ENCODE measurements around the gene HSD17B12. TPM values are rescaled to one million over a fixed set of nuclear protein-coding genes. Genes with fewer than 3 reads are reported as not detected.

The HSD17B12 gene
- total and polyA plus RNA-seq, 11 donors = 40.5 to 114 (median 70.0) TPM

DNA sequence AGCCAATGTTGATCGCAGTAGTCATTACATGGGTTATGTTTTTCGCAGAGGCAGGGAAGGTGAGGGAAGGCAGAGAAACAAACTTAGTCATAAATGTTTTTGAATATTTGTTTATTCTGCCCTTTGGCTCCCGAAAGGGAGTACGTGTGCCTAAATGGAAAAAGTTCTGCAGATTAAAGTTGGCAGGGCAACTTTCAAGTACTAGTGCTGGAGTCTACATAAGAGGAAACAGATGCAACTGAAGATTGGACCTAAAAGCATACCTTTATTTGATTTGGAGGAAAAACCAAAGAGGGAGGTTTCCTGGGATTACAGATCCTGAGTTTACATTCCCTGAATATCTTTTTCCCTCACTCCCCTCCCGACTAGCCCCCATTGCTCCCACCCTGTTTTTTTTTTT is 5.7 kb downstream of the HSD17B12 start:
- Histone ChIP-seq H3K9me3 (no peaks in the 10 kb centered on the region), H3K4me3 (peak overlapping the region in 1 of 12 donors; percentile 8), H3K27ac (peak overlapping the region; percentile 35 to 87 (median 77)), H3K4me1 (peaks cover 3 to 79% (median 50%) of the 10 kb centered on the region in 12 donors), H3K27me3 (no peaks in the 10 kb centered on the region), H3K36me3 (peaks cover 0 to 23% (median 0%) of the 10 kb centered on the region in 9 donors)
- intact Hi-C loops (cut with DNase I) = loop anchor here in 4 of 10 donors (5.0 to 10.0 kb wide), 3 partner anchors 36 to 111 kb away; no protein-coding TSS in a partner anchor
- TF ChIP-seq POLR2A (IDR thresholded peaks at IDR 0.05) = no peak
- TF ChIP-seq, protein P1, sequence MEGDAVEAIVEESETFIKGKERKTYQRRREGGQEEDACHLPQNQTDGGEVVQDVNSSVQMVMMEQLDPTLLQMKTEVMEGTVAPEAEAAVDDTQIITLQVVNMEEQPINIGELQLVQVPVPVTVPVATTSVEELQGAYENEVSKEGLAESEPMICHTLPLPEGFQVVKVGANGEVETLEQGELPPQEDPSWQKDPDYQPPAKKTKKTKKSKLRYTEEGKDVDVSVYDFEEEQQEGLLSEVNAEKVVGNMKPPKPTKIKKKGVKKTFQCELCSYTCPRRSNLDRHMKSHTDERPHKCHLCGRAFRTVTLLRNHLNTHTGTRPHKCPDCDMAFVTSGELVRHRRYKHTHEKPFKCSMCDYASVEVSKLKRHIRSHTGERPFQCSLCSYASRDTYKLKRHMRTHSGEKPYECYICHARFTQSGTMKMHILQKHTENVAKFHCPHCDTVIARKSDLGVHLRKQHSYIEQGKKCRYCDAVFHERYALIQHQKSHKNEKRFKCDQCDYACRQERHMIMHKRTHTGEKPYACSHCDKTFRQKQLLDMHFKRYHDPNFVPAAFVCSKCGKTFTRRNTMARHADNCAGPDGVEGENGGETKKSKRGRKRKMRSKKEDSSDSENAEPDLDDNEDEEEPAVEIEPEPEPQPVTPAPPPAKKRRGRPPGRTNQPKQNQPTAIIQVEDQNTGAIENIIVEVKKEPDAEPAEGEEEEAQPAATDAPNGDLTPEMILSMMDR (IDR thresholded peaks at IDR 0.05) = no peak
- DNase-seq (no peak), ATAC-seq (peak in 1 of 4 donors; percentile 17)
- 34 to 52% (median 46%) methylated on average over 5 of the region's 5 CpGs for WGBS, 4 donors

DNA sequence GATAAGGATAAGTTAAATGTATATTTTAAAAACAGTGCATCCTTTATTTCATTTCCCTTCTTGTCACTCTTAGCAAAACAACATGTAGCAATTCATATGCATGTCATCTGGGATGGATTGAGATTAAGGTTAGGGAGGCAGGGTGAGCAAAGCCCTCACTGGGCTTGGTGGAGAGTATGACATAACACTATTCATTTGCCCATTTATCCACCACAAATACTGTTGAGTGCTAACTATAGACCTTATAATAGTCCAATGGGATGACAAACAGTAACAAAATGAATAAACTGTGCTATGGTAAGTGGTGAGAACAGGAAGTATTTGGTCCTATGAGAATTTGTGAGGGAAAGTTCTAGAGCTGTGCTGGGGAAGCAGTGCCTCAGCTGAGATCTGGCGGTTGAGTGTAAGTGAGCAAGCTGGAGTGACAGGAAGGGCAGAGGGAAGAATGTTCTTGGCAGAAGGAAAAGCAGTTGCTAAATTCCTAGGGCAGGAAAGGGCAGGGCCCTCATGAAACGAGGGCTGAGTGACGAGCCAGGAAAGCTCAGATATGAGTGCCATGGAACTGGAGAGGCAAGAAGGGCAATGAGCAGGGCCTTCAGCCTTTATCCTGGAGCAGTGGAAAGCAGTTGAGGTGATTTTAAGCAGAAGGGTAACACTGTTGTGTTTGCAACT is 6.7 kb downstream of the HSD17B12 start:
- peak in 1 of 2 donors; percentile 20 for TF ChIP-seq POLR2A (IDR thresholded peaks at IDR 0.05)
- TF ChIP-seq, protein P1 (IDR thresholded peaks at IDR 0.05) = no peak
- no peaks in the 10 kb centered on the region for H3K27me3 ChIP-seq
- H3K27ac ChIP-seq = peak overlapping the region; percentile 67 to 87 (median 78)
- DNase-seq = peak; percentile 56 to 81 (median 66)
- H3K9me3 ChIP-seq = no peaks in the 10 kb centered on the region
- peaks cover 3 to 78% (median 42%) of the 10 kb centered on the region in 12 donors for H3K4me1 ChIP-seq
- ATAC-seq = peak; percentile 95 to 97 (median 96)
- intact Hi-C loops (cut with DNase I) = loop anchor here in 4 of 10 donors (5.0 to 10.0 kb wide), 3 partner anchors 35 to 112 kb away; no protein-coding TSS in a partner anchor
- peaks cover 0 to 23% (median 0%) of the 10 kb centered on the region in 9 donors for H3K36me3 ChIP-seq
- WGBS, 4 donors = 5 to 21% (median 11%) methylated on average over 3 of the region's 3 CpGs
- no peak overlapping the region for H3K4me3 ChIP-seq

DNA sequence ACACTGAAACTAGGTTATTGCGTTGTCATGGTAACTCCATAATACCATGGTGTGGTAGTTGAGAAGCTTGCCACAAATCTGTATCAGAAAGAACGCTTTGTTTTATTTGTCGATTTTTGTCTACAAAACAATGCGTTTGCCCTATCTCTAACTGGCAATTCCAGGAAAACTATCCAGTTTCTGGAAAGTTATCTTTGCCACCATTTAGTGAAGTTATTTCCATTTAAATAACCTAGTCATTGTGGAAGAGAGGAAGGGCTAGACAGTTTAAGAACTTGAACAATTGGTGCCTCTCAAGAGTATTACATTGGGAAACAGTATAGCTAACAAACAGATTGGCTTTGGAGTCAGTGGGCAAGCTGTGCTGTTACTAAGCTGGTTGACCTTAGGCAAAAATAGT is 7.9 kb downstream of the HSD17B12 start:
- intact Hi-C loops (cut with DNase I) = loop anchor here in 4 of 10 donors (5.0 to 10.0 kb wide), 3 partner anchors 34 to 114 kb away; no protein-coding TSS in a partner anchor
- peaks cover 3 to 74% (median 44%) of the 10 kb centered on the region in 12 donors for H3K4me1 ChIP-seq
- no peaks in the 10 kb centered on the region for H3K27me3 ChIP-seq
- H3K9me3 ChIP-seq = no peaks in the 10 kb centered on the region
- peaks cover 0 to 15% (median 0%) of the 10 kb centered on the region in 9 donors for H3K36me3 ChIP-seq
- WGBS, 4 donors = 64 to 71% (median 68%) methylated on average over 4 of the region's 4 CpGs
- TF ChIP-seq, protein P1 (IDR thresholded peaks at IDR 0.05) = no peak
- no peak for TF ChIP-seq POLR2A (IDR thresholded peaks at IDR 0.05)
- peak overlapping the region in 11 of 12 donors; percentile 67 to 87 (median 79) for H3K27ac ChIP-seq
- ATAC-seq (no peak), DNase-seq (no peak)
- no peak overlapping the region for H3K4me3 ChIP-seq

DNA sequence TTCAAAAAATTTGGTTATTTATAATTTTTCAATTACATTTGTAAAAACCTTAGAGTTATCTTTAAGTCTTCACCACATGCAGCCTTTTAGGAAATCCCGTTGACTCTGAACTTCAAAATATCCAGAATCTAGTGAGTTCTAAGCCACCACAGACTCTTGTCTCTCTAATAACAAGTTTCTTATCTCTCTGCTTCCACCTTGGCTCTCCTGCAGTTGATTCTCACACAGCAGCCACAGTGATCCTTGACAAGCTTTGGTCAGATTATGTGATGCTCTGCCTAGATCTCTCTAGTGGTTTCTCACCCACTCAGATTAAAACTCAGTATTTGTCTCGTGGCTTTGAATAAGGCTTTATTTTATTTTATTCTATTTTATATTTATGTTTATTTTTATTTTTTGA is 8.6 kb downstream of the HSD17B12 start:
- Histone ChIP-seq H3K36me3 (peaks cover 0 to 7% (median 0%) of the 10 kb centered on the region in 9 donors), H3K4me1 (peaks cover 3 to 74% (median 44%) of the 10 kb centered on the region in 12 donors), H3K9me3 (no peaks in the 10 kb centered on the region), H3K27me3 (no peaks in the 10 kb centered on the region), H3K4me3 (no peak overlapping the region), H3K27ac (peak overlapping the region in 4 of 12 donors; percentile 4 to 79 (median 44))
- TF ChIP-seq, protein P1 (IDR thresholded peaks at IDR 0.05) = no peak
- TF ChIP-seq POLR2A (IDR thresholded peaks at IDR 0.05) = no peak
- intact Hi-C loops (cut with DNase I) = loop anchor here in 4 of 10 donors (5.0 to 10.0 kb wide), 3 partner anchors 33 to 114 kb away; no protein-coding TSS in a partner anchor
- DNase-seq (no peak), ATAC-seq (no peak)
- WGBS, 4 donors = 66 to 80% (median 75%) methylated on average over 2 of the region's 2 CpGs
